T1000 (cell line): ENCODE measurements around the gene SZT2.

Experiments
- DNase-seq: peaks from one replicate; lab custom pipeline; 2025; ENCODE audit warnings: mixed read lengths; lab: John Stamatoyannopoulos, UW

SZT2 gene

DNA sequence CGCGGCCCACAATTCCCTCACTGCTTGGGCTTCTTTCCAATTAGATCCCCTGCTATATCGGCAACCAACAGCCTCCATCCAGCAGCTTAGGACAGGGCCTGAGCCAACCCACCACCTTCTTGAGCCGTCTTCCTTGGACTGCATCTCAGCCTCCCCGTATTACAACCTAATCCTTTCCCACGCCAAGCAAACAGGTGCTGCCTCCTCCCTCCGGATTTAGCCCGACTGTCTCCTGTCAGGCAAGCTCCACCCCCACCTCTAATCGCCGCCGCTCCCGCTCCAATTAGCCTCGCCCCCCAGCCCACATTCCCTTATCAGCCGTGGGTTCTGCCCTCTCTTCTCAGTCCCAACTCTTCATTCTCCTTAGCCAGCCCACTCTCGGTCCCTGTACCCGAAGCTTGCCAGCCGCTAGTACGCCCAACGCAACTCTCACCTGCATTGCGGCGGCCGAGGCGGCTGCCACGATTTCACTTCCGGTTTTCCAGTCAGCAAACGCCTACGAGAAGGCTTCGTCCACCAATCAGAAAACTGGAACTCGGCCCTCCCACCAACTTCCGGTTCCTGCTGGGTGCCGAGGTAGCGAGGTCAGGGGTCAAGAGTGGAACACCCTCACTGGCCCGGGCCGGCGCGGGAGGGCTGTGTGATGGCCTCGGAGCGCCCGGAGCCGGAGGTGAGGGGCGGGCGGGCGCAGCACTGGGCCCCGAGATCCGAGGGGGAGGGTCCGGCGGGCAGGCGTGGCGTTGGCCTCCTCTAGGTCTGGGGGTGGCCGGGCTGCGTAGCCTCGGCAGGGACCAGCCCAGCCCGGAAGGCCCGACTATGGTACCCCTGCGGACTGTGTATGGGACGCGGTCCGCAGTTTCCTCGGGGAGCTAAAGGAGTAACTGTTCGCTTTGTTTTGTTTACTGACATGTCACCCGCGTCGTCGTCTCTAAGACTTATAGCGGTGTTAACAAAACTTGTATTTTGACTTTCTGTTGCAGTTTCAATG is at the start of gene SZT2, which contains the start of gene MED8:
TSS of gene SZT2 (plus strand) at position 574 of the 988 bp plus-strand sequence. CDS start at position 644, 70 bp downstream.
TSS of gene MED8 (minus strand) at position 475 of the 988 bp plus-strand sequence. CDS start at position 439, 36 bp downstream.
- DNase-seq, result peak; percentile 87

GRCh38 chr1:43340559-43340958 is 49.1 kb upstream of the SZT2 start:
- DNase-seq, result no peak

DNA sequence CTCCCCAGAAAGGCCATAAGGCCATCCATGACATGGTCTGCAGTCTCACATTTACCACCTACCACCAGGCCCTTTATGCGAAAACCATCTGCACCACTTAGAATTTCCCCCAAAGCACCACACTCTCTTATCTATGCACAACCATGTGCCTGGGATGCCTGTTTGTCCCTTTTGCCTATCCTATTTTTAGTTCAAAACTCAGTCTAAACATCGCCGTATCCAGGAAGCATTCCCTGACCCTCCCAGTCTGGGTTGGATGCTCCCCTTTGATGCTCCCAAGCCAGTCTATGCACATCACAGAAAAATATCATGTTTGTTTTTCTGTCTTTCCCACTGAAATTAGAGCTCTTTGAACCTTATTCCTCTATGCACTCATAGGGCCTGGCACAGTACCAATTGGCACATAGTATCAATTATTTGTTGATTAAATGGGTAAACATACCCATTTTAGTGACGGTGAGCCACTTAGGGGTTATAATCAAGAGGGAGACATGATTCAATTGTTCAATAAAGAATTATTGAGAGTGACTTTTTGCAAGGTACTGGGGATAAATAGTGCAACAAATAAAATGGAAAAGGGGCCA is 45.3 kb upstream of the SZT2 start:
- DNase-seq, result no peak

DNA sequence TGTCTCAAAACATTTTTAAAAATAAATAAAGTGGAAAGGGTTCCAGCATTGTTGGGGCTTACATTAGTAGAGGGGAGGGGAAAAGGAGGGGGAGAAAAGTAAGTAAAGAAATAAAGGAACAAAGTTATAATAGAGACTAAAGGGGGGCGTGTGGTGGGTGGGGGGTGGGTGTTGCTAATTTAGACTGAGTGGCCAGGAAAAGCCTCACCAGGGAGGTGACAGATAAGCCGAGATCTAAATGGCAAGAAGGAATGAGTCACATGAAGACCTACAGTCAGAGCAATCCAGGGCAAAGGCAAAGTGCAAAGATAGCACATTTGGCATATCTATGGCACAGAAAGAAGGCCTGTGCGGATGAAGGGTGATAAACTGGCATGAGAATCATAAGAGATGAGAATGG is 44.6 kb upstream of the SZT2 start:
- no peak for DNase-seq

- DNase-seq, result no peak
These were observed 43.1 kb upstream of the SZT2 start for GRCh38 chr1:43346636-43347035.

- no peak for DNase-seq
These were observed 41.3 kb upstream of the SZT2 start for GRCh38 chr1:43348343-43348808.

DNA sequence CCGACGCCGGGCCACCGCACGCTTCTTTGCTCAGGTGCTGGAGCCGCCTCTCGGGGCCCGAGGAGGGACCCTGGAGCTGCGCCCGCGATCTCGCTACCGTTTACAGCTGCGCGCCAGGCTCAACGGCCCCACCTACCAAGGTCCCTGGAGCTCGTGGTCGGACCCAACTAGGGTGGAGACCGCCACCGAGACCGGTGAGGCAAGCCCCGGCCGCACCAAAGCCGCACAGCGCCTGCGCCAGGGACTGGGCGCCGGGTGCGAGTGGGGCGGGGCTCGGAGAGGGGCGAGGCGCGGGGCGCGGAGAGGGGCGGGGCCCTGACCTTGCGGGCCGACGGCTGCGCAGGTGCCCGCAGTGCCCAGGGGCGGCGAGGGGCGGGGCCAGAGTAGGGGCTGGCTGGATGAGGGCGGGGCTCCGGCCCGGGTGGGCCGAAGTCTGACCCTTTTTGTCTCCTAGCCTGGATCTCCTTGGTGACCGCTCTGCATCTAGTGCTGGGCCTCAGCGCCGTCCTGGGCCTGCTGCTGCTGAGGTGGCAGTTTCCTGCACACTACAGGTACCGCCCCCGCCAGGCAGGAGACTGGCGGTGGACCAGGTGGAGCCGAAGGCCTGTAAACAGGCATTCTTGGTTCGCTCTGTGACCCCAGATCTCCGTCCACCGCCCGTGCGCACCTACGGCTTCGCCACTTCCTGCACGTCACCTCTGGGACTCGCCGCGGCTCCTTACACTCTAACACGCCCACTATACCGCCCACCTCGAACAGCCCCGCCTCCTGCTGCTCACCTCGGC is 40.7 kb upstream of the SZT2 start:
- DNase-seq, result peak; percentile 23

GRCh38 chr1:43349594-43350306 is 39.9 kb upstream of the SZT2 start:
- no peak for DNase-seq

GRCh38 chr1:43350976-43351375 is 38.7 kb upstream of the SZT2 start:
- DNase-seq, result no peak

DNA sequence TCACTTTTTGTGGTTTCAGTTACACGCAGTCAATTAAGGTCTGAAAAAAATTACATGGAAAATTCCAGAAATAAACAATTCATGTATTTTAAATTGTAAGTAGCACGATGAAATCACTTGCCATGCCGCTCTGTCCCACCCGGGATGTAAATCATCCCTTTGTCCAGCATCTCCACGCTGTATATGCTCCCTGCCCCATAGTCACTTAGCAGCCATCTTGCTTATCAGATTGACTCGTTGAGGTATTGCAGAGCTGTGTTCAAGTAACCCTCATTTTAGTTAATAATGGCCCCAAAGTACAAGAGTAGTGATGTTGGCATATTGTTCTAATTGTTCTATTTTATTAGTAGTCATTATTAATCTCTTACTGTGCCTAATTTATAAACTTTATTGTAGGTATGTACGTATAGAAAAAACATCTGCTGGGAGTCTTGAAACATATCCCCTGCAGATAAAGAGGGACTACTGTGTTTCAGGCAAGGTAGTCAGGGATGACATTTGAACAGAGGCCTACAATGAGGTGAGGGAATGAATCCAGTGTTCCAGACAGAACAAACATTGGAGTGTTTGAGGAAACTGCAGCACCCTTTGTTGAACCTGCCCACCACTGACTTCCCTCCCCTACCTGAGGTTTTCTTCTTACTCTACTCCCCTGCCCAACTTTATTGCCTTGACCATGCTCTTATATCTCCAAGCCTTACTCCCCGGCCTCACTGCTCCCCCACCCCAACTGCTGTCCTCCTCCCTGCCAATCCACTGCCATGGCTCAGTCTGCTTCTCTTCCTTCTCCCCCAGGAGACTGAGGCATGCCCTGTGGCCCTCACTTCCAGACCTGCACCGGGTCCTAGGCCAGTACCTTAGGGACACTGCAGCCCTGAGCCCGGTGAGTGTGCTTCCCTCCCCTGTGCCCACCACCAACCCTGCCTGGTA is 38.0 kb upstream of the SZT2 start:
- no peak for DNase-seq

DNA sequence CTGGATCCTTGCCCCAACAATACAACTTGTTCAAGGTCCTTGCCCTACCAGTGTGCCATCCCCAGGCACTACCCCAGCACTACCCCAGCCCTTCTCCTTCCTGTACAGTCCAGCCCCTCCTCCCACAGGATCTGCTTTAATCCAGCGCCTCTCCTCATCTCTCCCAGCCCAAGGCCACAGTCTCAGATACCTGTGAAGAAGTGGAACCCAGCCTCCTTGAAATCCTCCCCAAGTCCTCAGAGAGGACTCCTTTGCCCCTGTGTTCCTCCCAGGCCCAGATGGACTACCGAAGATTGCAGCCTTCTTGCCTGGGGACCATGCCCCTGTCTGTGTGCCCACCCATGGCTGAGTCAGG is 37.4 kb upstream of the SZT2 start:
- no peak for DNase-seq

GRCh38 chr1:43352881-43353280 is 36.8 kb upstream of the SZT2 start:
- DNase-seq, result no peak

DNA sequence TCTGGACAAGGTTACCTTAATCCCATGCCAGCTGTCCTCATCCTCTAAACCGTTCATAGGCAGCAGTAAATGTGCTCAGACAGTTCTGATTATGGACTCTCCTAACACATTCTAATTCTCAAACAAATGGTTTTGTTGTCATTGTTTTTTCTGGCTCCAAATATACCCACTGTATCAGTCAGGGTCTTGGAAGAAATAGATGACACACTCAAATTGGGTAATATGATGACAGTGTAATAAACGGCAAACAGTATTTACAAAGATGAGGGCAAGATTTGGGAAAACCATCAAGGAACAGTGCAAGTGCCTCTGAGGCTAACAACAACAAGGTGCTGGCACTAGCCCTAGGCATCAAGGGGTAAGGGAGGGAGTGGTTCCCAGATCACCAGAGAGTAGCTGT is 35.2 kb upstream of the SZT2 start:
- no peak for DNase-seq

GRCh38 chr1:43354936-43355335 is 34.8 kb upstream of the SZT2 start:
- no peak for DNase-seq

- no peak for DNase-seq
These were observed 32.4 kb upstream of the SZT2 start for GRCh38 chr1:43357251-43357650.

- DNase-seq, result no peak
These were observed 31.5 kb upstream of the SZT2 start for GRCh38 chr1:43358121-43358745.

GRCh38 chr1:43358746-43359693 is 30.7 kb upstream of the SZT2 start, which contains the start of gene CDC20:
TSS of gene CDC20 (plus strand) at chr1:43358981. CDS start at chr1:43359216, 235 bp downstream.
- DNase-seq, result peak; percentile 99

DNA sequence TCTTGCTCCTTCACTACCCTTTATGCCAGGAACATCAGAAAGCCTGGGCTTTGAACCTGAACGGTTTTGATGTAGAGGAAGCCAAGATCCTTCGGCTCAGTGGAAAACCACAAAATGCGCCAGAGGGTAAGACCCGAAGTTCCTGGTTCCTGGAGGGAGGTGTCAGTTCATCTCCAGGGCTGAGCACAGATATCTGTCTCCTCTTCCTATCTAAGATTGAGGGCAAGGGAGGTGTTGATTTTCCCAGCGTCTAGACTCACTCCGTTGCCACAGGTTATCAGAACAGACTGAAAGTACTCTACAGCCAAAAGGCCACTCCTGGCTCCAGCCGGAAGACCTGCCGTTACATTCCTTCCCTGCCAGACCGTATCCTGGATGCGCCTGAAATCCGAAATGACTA is 30.0 kb upstream of the SZT2 start:
- DNase-seq, result no peak

- no peak for DNase-seq
These were observed 29.1 kb upstream of the SZT2 start for GRCh38 chr1:43360616-43361015.
